HepG2 (cell line): ENCODE data around the gene FUT8. TPM values are rescaled to one million over a fixed set of nuclear protein-coding genes. Genes with fewer than 3 reads are reported as not detected.
A peak's percentile ranks its signal among the peaks of the same experiment; 100 is the strongest.

Experiments
- ARNTL ChIP-seq: sonication (generic); formaldehyde crosslinking; IDR thresholded peaks from 2 replicates; pipeline ENCODE4 v1.4.0; 2020; ENCODE audit warnings: mild to moderate bottlenecking, missing genetic modification reagents
- E2F5 ChIP-seq: sonication (generic); formaldehyde crosslinking; conservative IDR thresholded peaks from 2 replicates; pipeline ENCODE4 v1.4.0; 2020; ENCODE audit warnings: missing genetic modification reagents
- ELF4 ChIP-seq: sonication (generic); formaldehyde crosslinking; IDR thresholded peaks from 2 replicates; pipeline ENCODE4 v1.5.0; 2020; ENCODE audit warnings: missing genetic modification reagents, mild to moderate bottlenecking, moderate library complexity, borderline replicate concordance
- FOXO1 ChIP-seq: sonication (generic); formaldehyde crosslinking; IDR thresholded peaks from 2 replicates; pipeline ENCODE4 v1.4.0; 2020; ENCODE audit warnings: missing genetic modification reagents
- FOXP1 ChIP-seq, 2 experiments: fragments of 450-650 bp in 1 of 2; IDR thresholded peaks; 2 replicates each; pipeline ENCODE4 v1.6.1; 2017 to 2018; ENCODE audit warnings: antibody characterized with exemption in 1 of 2
- HOXA7 ChIP-seq: sonication (generic); formaldehyde crosslinking; IDR thresholded peaks from 2 replicates; pipeline ENCODE4 v1.8.1; 2022; ENCODE audit warnings: mild to moderate bottlenecking, missing genetic modification reagents, moderate library complexity
- KLF9 ChIP-seq: IDR thresholded peaks from 2 replicates; pipeline ENCODE4 v1.6.1; 2016; ENCODE audit warnings: low read depth
- MEIS1 ChIP-seq: sonication (generic); formaldehyde crosslinking; IDR thresholded peaks from 2 replicates; pipeline ENCODE4 v1.9.0; 2021; ENCODE audit warnings: mild to moderate bottlenecking, missing genetic modification reagents, moderate library complexity, borderline replicate concordance
- PBX2 ChIP-seq: IDR thresholded peaks from 2 replicates; pipeline ENCODE4 v1.6.1; 2016; ENCODE audit warnings: control low read depth
- SAFB2 ChIP-seq: sonication (generic); formaldehyde crosslinking; IDR thresholded peaks from 2 replicates; pipeline ENCODE4 v1.5.1; 2020; ENCODE audit warnings: missing genetic modification reagents, low read depth, mild to moderate bottlenecking, borderline replicate concordance
- SATB2 ChIP-seq: sonication (generic); formaldehyde crosslinking; IDR thresholded peaks from 2 replicates; pipeline ENCODE4 v1.5.0; 2020; ENCODE audit warnings: missing genetic modification reagents
- TBL1XR1 ChIP-seq: fragments of 150-350 bp; IDR thresholded peaks from 2 replicates; pipeline ENCODE4 v1.6.1; 2014; ENCODE audit warnings: borderline replicate concordance, low read length; ENCODE audit not compliant: partially characterized antibody
- TBX3 ChIP-seq: fragments of 450-650 bp; IDR thresholded peaks from 2 replicates; pipeline ENCODE4 v1.6.1; 2017; ENCODE audit warnings: antibody characterized with exemption, mild to moderate bottlenecking, inconsistent platforms, borderline replicate concordance
- ZKSCAN1 ChIP-seq: fragments of 150-350 bp; IDR thresholded peaks from 2 replicates; pipeline ENCODE4 v1.6.1; 2014; ENCODE audit warnings: low read length
- ZNF280D ChIP-seq: sonication (generic); formaldehyde crosslinking; IDR thresholded peaks from 2 replicates; pipeline ENCODE4 v1.5.1; 2020; ENCODE audit warnings: mild to moderate bottlenecking, missing genetic modification reagents
- ZNF383 ChIP-seq: sonication (generic); formaldehyde crosslinking; IDR thresholded peaks from 2 replicates; pipeline ENCODE4 v1.4.0; 2020; ENCODE audit warnings: missing genetic modification reagents, mild to moderate bottlenecking, borderline replicate concordance
- ZSCAN20 ChIP-seq: sonication (generic); formaldehyde crosslinking; IDR thresholded peaks from 2 replicates; pipeline ENCODE4 v1.4.0; 2020; ENCODE audit warnings: missing genetic modification reagents, mild to moderate bottlenecking, borderline replicate concordance
- polyA plus RNA-seq, 8 experiments: library from polyadenylated mRNA; depleted of rRNA in 3 of 8; stranded (reverse) in 7 of 8; unstranded in 1 of 8; fragments of >200 nt; fragmentation: Illumina TruSeq in 4 of 8; extraction: Trizol in 4 of 8; gene quantifications; 2 replicates each; pipeline versions ENCODE4 v1.2.1 to v1.2.3, GENCODE V29; 2011 to 2016; ENCODE audit warnings: low read depth in 4 of 8, missing spikeins in 1 of 8, mixed read lengths in 1 of 8; ENCODE audit not compliant: insufficient read depth in 1 of 8
- total RNA-seq, 5 experiments: library from RNA; depleted of rRNA; stranded (reverse); fragments of >200 nt; fragmentation: Illumina TruSeq; extraction: Trizol; gene quantifications; 2 replicates each; pipeline ENCODE4 v1.2.3, GENCODE V29; 2016; ENCODE audit warnings: low read depth in 1 of 5

FUT8 gene
- total and polyA plus RNA-seq, 2 of the 13 experiments (the other 11 are each of a cell fraction or from before 2014, with no cell fraction given): 9.3 to 17.5 TPM

- no peak for TF ChIP-seq ZNF280D (CRISPR knock-in tag)
- TF ChIP-seq E2F5 (CRISPR knock-in tag): no peak
- TF ChIP-seq KLF9: no peak
- no peak for TF ChIP-seq ZKSCAN1
- no peak for TF ChIP-seq SATB2 (CRISPR knock-in tag)
- no peak for TF ChIP-seq HOXA7 (CRISPR knock-in tag)
- TF ChIP-seq TBL1XR1: no peak
- no peak for TF ChIP-seq SAFB2
- no peak for TF ChIP-seq ZSCAN20 (CRISPR knock-in tag)
- TF ChIP-seq FOXP1 (IDR thresholded peaks at IDR 0.05): no peak
- peak; percentile 78 for TF ChIP-seq FOXP1 (CRISPR knock-in tag; IDR thresholded peaks at IDR 0.05)
- TF ChIP-seq MEIS1 (CRISPR knock-in tag): no peak
- TF ChIP-seq ARNTL (CRISPR knock-in tag): no peak
- 0 out of 2 replicates have a peak, but pooled peaks have one; percentile 48 for TF ChIP-seq FOXO1 (CRISPR knock-in tag)
- TF ChIP-seq ELF4 (CRISPR knock-in tag): no peak
- TF ChIP-seq ZNF383 (CRISPR knock-in tag): no peak
- no peak for TF ChIP-seq PBX2 (CRISPR knock-in tag)
- 0 out of 2 replicates have a peak, but pooled peaks have one; percentile 12 for TF ChIP-seq TBX3
Measured at GRCh38 chr14:65506801-65507200, 94.3 kb downstream of the FUT8 start (continued).
